Esophagus squamous epithelium (tissue), 5 donors: ENCODE results near the gene B3GAT1. TPM values are rescaled to one million over a fixed set of nuclear protein-coding genes. Genes with fewer than 3 reads are reported as not detected.

Experiments used
- DNase-seq: peaks from one replicate; lab custom pipeline; 2025; lab: John Stamatoyannopoulos, UW
- H3K27ac ChIP-seq, 4 donors: fragments of 200-600 bp; sonication (generic); one replicate each; pipeline ENCODE4 v1.5.1; 2016 to 2019; ENCODE audit warnings: mild to moderate bottlenecking in 1 of 4
- H3K27me3 ChIP-seq, 4 donors: fragments of 200-600 bp; sonication (generic); 1 replicate in 3 of 4; 2 replicates in 1 of 4; pipeline versions ENCODE4 v1.5.1 to v1.6.0; 2017 to 2021; ENCODE audit warnings: antibody characterized with exemption in 1 of 4
- H3K36me3 ChIP-seq, 3 donors: fragments of 200-600 bp; sonication (generic); one replicate each; pipeline ENCODE4 v1.5.1; 2016 to 2019
- H3K4me1 ChIP-seq, 3 donors: fragments of 200-600 bp; sonication (generic); one replicate each; pipeline ENCODE4 v1.5.1; 2017 to 2019
- H3K4me3 ChIP-seq, 4 donors: fragments of 200-600 bp; sonication (generic); 1 replicate in 3 of 4; 2 replicates in 1 of 4; pipeline ENCODE4 v1.5.1; 2016 to 2019; ENCODE audit warnings: mild to moderate bottlenecking in 2 of 4, moderate library complexity in 1 of 4
- H3K9me3 ChIP-seq, 3 donors: fragments of 200-600 bp; sonication (generic); one replicate each; pipeline ENCODE4 v1.5.1; 2016 to 2019
- POLR2A ChIP-seq, 4 donors: fragments of 450-650 bp; IDR thresholded peaks; one replicate each; pipeline ENCODE4 v1.6.1; 2017; ENCODE audit warnings: antibody characterized with exemption in 4 of 4, mild to moderate bottlenecking in 4 of 4, moderate library complexity in 3 of 4
- WGBS, 2 donors: methylation state at CpG; one replicate each; pipeline ENCODE4 v1.1.5; 2018; 5-methylcytosine and 5-hydroxymethylcytosine counted together
- intact Hi-C: fragments of 100-400 bp; cut with DNase I; formaldehyde crosslinking; loops from one replicate; pipeline ENCODE4 v1.15.0; 2022
- total RNA-seq, 4 donors: library from RNA; depleted of rRNA; stranded (reverse); fragments of >200 nt; gene quantifications; one replicate each; pipeline ENCODE4 v1.1.0, GENCODE V29; 2016
- TF ChIP-seq, protein P1 (sequence below), 6 experiments: fragments of 450-650 bp in 4 of 6; fragments of 200-600 bp in 2 of 6; sonication (generic) in 2 of 6; IDR thresholded peaks; one replicate each; pipeline ENCODE4 v1.5.1; 2016 to 2019; ENCODE audit warnings: antibody characterized with exemption in 6 of 6, mild to moderate bottlenecking in 4 of 6, moderate library complexity in 4 of 6
- donor health status: DM: yes; HTN: yes; CAD: no.

Gene B3GAT1
- total RNA-seq, 4 donors from 2014 or later = 0.09 to 0.94 (median 0.38) TPM; not detected in 1

DNA sequence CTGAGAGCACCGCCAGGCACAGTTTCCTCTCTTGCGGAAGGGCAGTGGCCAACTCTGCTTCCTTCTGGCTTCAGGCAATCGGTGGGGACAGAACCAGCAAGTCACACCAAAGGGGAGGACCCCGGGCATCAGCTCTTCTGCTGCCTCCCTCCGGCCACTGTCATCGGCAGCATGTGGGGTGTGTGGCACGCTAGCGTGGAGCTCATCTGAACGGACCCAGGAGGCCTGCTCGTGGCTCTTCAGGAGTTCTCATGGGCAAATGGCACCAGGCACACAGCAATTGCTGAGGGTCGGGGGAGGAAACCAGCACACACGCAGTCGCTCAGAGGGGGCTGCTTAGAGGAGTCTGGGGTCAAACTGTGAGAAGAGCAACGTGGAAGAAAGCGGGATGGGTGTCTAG, 26.9 kb downstream of the B3GAT1 start:
- Histone ChIP-seq H3K27me3 (peaks cover 0 to 53% (median 0%) of the 10 kb centered on the region in 4 donors), H3K9me3 (no peaks in the 10 kb centered on the region), H3K36me3 (no peaks in the 10 kb centered on the region), H3K4me1 (no peaks in the 10 kb centered on the region), H3K4me3 (no peak overlapping the region), H3K27ac (no peak overlapping the region)
- intact Hi-C loops = no loop called here
- TF ChIP-seq, protein P1, sequence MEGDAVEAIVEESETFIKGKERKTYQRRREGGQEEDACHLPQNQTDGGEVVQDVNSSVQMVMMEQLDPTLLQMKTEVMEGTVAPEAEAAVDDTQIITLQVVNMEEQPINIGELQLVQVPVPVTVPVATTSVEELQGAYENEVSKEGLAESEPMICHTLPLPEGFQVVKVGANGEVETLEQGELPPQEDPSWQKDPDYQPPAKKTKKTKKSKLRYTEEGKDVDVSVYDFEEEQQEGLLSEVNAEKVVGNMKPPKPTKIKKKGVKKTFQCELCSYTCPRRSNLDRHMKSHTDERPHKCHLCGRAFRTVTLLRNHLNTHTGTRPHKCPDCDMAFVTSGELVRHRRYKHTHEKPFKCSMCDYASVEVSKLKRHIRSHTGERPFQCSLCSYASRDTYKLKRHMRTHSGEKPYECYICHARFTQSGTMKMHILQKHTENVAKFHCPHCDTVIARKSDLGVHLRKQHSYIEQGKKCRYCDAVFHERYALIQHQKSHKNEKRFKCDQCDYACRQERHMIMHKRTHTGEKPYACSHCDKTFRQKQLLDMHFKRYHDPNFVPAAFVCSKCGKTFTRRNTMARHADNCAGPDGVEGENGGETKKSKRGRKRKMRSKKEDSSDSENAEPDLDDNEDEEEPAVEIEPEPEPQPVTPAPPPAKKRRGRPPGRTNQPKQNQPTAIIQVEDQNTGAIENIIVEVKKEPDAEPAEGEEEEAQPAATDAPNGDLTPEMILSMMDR (IDR thresholded peaks at IDR 0.05) = no peak
- TF ChIP-seq POLR2A (IDR thresholded peaks at IDR 0.05) = no peak
- WGBS, 2 donors = 79 to 82% methylated on average over 9 to 11 of the region's 15 CpGs
- DNase-seq = no peak

DNA sequence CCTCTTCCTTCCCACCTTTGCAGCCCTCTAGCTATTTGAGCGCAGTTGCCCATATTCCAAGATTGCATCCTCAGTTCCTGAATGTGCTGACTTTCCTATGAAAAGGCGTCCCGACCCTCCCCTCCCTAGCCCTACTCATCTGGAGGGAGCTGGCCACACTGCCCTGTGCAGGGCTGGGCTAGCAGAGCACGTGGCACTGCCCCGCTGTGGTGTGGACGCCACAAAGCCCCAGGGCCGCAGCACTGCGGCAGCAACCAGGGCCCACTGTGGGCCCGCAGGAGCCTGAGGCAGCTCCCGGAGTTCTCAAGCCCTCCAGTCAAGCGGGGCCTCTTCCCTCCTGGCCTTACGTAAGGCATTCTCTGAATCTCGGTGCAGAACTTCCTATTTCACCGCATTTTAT, 27.6 kb downstream of the B3GAT1 start:
- intact Hi-C loops = no loop called here
- Histone ChIP-seq H3K4me3 (no peak overlapping the region), H3K4me1 (no peaks in the 10 kb centered on the region), H3K27me3 (peaks cover 0 to 53% (median 0%) of the 10 kb centered on the region in 4 donors), H3K27ac (no peak overlapping the region), H3K9me3 (no peaks in the 10 kb centered on the region), H3K36me3 (no peaks in the 10 kb centered on the region)
- no peak for DNase-seq
- no peak for TF ChIP-seq POLR2A (IDR thresholded peaks at IDR 0.05)
- TF ChIP-seq, protein P1 (IDR thresholded peaks at IDR 0.05) = no peak
- 52 to 70% methylated on average over 5 to 6 of the region's 14 CpGs for WGBS, 2 donors

DNA sequence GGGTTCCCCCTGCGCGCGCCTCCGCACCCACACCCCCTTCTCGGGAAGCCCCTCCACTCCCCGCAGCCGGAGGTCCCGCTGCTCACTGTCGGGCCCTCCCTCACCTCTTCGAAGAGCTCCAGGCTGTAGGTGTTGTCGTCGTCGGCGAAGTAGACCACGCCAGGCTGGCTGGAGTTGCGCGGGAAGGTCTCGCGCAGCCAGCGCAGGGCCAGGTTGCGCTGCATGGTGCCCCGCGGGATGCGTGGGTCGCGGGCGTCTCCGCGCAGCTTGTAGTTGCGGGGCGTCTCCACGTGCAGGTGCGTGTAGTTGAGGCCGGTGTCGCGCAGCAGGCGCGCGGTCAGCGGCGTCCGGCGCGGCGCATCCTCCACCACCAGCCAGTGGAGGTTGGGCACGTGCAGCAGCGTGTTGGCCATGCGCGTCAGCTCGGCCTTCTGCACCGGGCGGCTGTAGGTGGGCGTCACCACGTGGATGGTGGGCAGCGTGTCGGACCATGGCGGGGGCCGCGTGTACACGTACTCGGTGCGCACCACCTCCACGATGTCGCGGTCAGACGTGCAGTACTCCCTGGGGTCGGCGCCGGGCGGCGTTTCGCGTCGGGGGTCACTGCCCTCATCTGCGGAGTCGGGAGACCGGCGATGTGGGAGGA, 28.3 kb downstream of the B3GAT1 start:
- no peak for DNase-seq
- no peaks in the 10 kb centered on the region for H3K36me3 ChIP-seq
- H3K27ac ChIP-seq = no peak overlapping the region
- intact Hi-C loops = no loop called here
- TF ChIP-seq, protein P1 (IDR thresholded peaks at IDR 0.05) = no peak
- no peak for TF ChIP-seq POLR2A (IDR thresholded peaks at IDR 0.05)
- no peaks in the 10 kb centered on the region for H3K9me3 ChIP-seq
- no peak overlapping the region for H3K4me3 ChIP-seq
- 90 to 93% methylated on average over 29 to 47 of the region's 78 CpGs for WGBS, 2 donors
- peaks cover 0 to 46% (median 0%) of the 10 kb centered on the region in 4 donors for H3K27me3 ChIP-seq
- H3K4me1 ChIP-seq = no peaks in the 10 kb centered on the region

DNA sequence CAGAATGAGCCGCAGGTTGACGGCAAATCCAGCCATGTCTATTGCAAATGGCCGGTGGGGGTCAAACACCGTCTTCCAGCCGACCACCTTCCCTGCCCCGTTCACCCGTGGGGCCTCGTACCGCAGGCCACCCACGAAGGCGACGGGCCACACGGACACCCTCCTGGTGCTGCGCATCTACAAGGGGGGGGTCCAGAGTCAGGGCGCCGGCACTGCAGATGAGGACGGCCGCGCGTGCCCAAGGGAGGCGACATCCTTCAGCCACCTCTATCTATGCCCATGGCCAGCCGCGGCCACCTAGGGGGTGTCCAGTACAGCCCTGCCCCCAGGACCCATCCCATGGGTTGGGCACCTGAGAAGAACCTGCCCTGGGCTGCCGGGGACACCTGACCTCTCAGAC, 29.2 kb downstream of the B3GAT1 start:
- WGBS, 2 donors = 88 to 100% methylated on average over 1 of the region's 24 CpGs
- DNase-seq = no peak
- H3K9me3 ChIP-seq = no peaks in the 10 kb centered on the region
- no peak overlapping the region for H3K27ac ChIP-seq
- no peaks in the 10 kb centered on the region for H3K36me3 ChIP-seq
- H3K4me3 ChIP-seq = no peak overlapping the region
- peaks cover 0 to 43% (median 0%) of the 10 kb centered on the region in 4 donors for H3K27me3 ChIP-seq
- TF ChIP-seq, protein P1 (IDR thresholded peaks at IDR 0.05) = no peak
- TF ChIP-seq POLR2A (IDR thresholded peaks at IDR 0.05) = no peak
- intact Hi-C loops = no loop called here
- no peaks in the 10 kb centered on the region for H3K4me1 ChIP-seq

DNA sequence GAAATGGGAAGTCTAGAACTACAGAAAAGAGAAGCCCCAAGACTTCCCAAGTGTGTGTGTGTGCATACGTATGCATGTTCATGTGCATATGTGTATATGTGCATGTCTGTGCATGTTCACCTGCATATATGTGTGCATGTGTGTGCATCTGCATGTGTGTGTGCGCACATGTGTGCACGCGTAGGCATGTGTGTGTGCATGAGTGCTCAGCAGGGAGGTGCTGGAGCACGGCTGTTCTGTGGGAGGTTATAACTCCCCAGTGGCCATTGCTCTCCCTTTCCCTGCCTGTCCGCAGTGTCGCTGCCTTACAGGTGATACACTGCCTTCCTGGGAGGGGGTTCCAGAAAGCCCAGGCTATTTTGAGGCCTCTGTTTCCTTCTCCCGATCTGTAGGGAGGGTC, 29.8 kb downstream of the B3GAT1 start:
- Histone ChIP-seq H3K4me3 (no peak overlapping the region), H3K9me3 (no peaks in the 10 kb centered on the region), H3K27me3 (peaks cover 0 to 39% (median 0%) of the 10 kb centered on the region in 4 donors), H3K27ac (no peak overlapping the region), H3K4me1 (no peaks in the 10 kb centered on the region), H3K36me3 (no peaks in the 10 kb centered on the region)
- 87 to 92% methylated on average over 2 to 7 of the region's 8 CpGs for WGBS, 2 donors
- no peak for DNase-seq
- intact Hi-C loops = no loop called here
- no peak for TF ChIP-seq POLR2A (IDR thresholded peaks at IDR 0.05)
- TF ChIP-seq, protein P1 (IDR thresholded peaks at IDR 0.05) = no peak
